GM23338 (cell line): ENCODE data around the gene ZDHHC6. TPM values are rescaled to one million over a fixed set of nuclear protein-coding genes. Genes with fewer than 3 reads are reported as not detected.
A peak's percentile ranks its signal among the peaks of the same experiment; 100 is the strongest.

Source experiments
- ATAC-seq: fragments of 200-7000 bp; cut with Tn5 transposase; 3 replicates; pipeline ENCODE4 v1.9.1; 2020
- DNase-seq: peaks from one replicate; pipeline ENCODE4 v3.0.0-alpha.2; 2015; ENCODE audit warnings: low spot score
- H2AFZ ChIP-seq: fragments of 200-600 bp; sonication (generic); 2 replicates; pipeline ENCODE4 v1.8.0; 2016; ENCODE audit warnings: antibody characterized with exemption, mild to moderate bottlenecking, moderate library complexity
- H3F3A ChIP-seq: fragments of 200-600 bp; sonication (generic); replicated peaks from 2 replicates; pipeline ENCODE4 v1.8.0; 2017; ENCODE audit warnings: antibody characterized with exemption, mixed run types, low read depth
- H3K27ac ChIP-seq: fragments of 200-600 bp; sonication (generic); 2 replicates; pipeline ENCODE4 v1.6.1; 2016; ENCODE audit warnings: low read depth
- H3K27me3 ChIP-seq: fragments of 200-600 bp; sonication (generic); 2 replicates; pipeline ENCODE4 v1.8.0; 2016; ENCODE audit warnings: mild to moderate bottlenecking, mixed run types, moderate library complexity; ENCODE audit not compliant: insufficient read depth
- H3K36me3 ChIP-seq: fragments of 200-600 bp; sonication (generic); 2 replicates; pipeline ENCODE4 v1.8.0; 2016; ENCODE audit warnings: mild to moderate bottlenecking; ENCODE audit not compliant: insufficient read depth
- H3K4me1 ChIP-seq: fragments of 200-600 bp; sonication (generic); 2 replicates; pipeline ENCODE4 v1.8.0; 2016; ENCODE audit warnings: mild to moderate bottlenecking, moderate library complexity; ENCODE audit not compliant: insufficient read depth
- H3K4me2 ChIP-seq: fragments of 200-600 bp; sonication (generic); 2 replicates; pipeline ENCODE4 v1.7.1; 2017; ENCODE audit warnings: mixed run types
- H3K4me3 ChIP-seq: fragments of 200-600 bp; sonication (generic); 2 replicates; pipeline ENCODE4 v1.6.1; 2016; ENCODE audit warnings: mixed run types
- H3K79me2 ChIP-seq: fragments of 200-600 bp; sonication (generic); replicated peaks from 2 replicates; pipeline ENCODE4 v1.8.0; 2017; ENCODE audit warnings: mild to moderate bottlenecking; ENCODE audit not compliant: insufficient read depth
- H3K9me2 ChIP-seq: fragments of 200-600 bp; sonication (generic); 2 replicates; pipeline ENCODE4 v1.8.0; 2017; ENCODE audit not compliant: insufficient read depth
- H4K20me1 ChIP-seq: fragments of 200-600 bp; sonication (generic); replicated peaks from 2 replicates; pipeline ENCODE4 v1.8.0; 2017; ENCODE audit warnings: mild to moderate bottlenecking; ENCODE audit not compliant: insufficient read depth
- H3K27ac Mint-ChIP-seq: 2 replicates; pipeline ENCODE4 v1.8.0; 2020; ENCODE audit warnings: inconsistent platforms, mild to moderate bottlenecking, moderate library complexity, mixed read lengths
- H3K27me3 Mint-ChIP-seq: 3 replicates; pipeline ENCODE4 v1.8.0; 2022; ENCODE audit warnings: low read depth, mild to moderate bottlenecking, moderate library complexity, mixed read lengths, inconsistent platforms; ENCODE audit not compliant: insufficient read depth, poor library complexity
- H3K36me3 Mint-ChIP-seq: 3 replicates; pipeline ENCODE4 v1.8.0; 2021; ENCODE audit warnings: low read depth, mild to moderate bottlenecking, inconsistent platforms, moderate library complexity, mixed read lengths
- H3K4me1 Mint-ChIP-seq: 3 replicates; pipeline ENCODE4 v1.8.0; 2020; ENCODE audit warnings: mild to moderate bottlenecking, inconsistent platforms, mixed read lengths
- H3K4me3 Mint-ChIP-seq: 3 replicates; pipeline ENCODE4 v1.8.0; 2021; ENCODE audit warnings: moderate library complexity, mild to moderate bottlenecking, inconsistent platforms, mixed read lengths
- H3K9me3 Mint-ChIP-seq: 3 replicates; pipeline ENCODE4 v1.8.0; 2020; ENCODE audit warnings: moderate library complexity, mild to moderate bottlenecking, inconsistent platforms, mixed read lengths
- CREB1 ChIP-seq: fragments of 250-450 bp; sonication (Bioruptor Pico); IDR thresholded peaks from 2 replicates; pipeline ENCODE4 v1.5.0; 2020; ENCODE audit warnings: low read depth, mild to moderate bottlenecking, moderate library complexity
- CTCF ChIP-seq, 2 experiments: fragments of 200-600 bp in 1 of 2; sonication (generic) in 1 of 2; conservative IDR thresholded peaks; 2 replicates each; pipeline versions ENCODE4 v1.5.1 to v1.6.1; 2016 to 2017; ENCODE audit warnings: antibody characterized with exemption in 2 of 2, low read depth in 2 of 2, mild to moderate bottlenecking in 2 of 2, moderate library complexity in 1 of 2
- ETS1 ChIP-seq: IDR thresholded peaks from 2 replicates; pipeline ENCODE4 v1.6.1; 2016; ENCODE audit warnings: antibody characterized with exemption
- JUNB ChIP-seq: IDR thresholded peaks from one replicate; pipeline ENCODE4 v1.6.1; 2016; ENCODE audit warnings: antibody characterized with exemption; ENCODE audit not compliant: unreplicated experiment
- STAT1 ChIP-seq: IDR thresholded peaks from one replicate; pipeline ENCODE4 v1.6.1; 2016; ENCODE audit warnings: antibody characterized with exemption; ENCODE audit not compliant: unreplicated experiment
- ZNF114 ChIP-seq: fragments of 250-450 bp; sonication (Bioruptor Pico); IDR thresholded peaks from 2 replicates; pipeline ENCODE4 v1.5.0; 2020; ENCODE audit warnings: mild to moderate bottlenecking, moderate library complexity
- ZNF331 ChIP-seq: fragments of 250-450 bp; sonication (Bioruptor Pico); IDR thresholded peaks from 2 replicates; pipeline ENCODE4 v1.5.0; 2020; ENCODE audit warnings: low read depth, mild to moderate bottlenecking, moderate library complexity
- polyA plus RNA-seq: library from polyadenylated mRNA; unstranded; fragments of >200 nt; fragmentation: Nextera tagmentation; extraction: Ambion mirVana; gene quantifications from 2 replicates; pipeline ENCODE4 v1.2.1, GENCODE V29; 2016
- total RNA-seq: library from RNA; depleted of rRNA; stranded (reverse); fragments of >200 nt; shearing (Covaris generic); gene quantifications from 2 replicates; pipeline ENCODE4 v1.2.3, GENCODE V29; 2014

The ZDHHC6 gene
- total and polyA plus RNA-seq, 2 experiments from 2014 or later, result 24.6 to 33.7 TPM

- H3K9me3 Mint-ChIP-seq, result no peaks in the 10 kb centered on the region
- TF ChIP-seq CREB1 (CRISPR knock-in tag) (no peak), ZNF331 (CRISPR knock-in tag) (no peak), ETS1 (no peak)
Measured at GRCh38 chr10:112390125-112390703, 56.5 kb downstream of the ZDHHC6 start.

GRCh38 chr10:112389271-112389822 is 57.4 kb downstream of the ZDHHC6 start:
- Histone ChIP-seq H3K36me3 (no peaks in the 10 kb centered on the region), H3F3A (no peaks in the 10 kb centered on the region), H2AFZ (peak overlapping the region; percentile 34; the same call in 1 of the 2 replicates), H3K27ac (no peak overlapping the region), H3K9me2 (no peaks in the 10 kb centered on the region), H3K79me2 (no peaks in the 10 kb centered on the region), H3K27me3 (no peaks in the 10 kb centered on the region), H3K4me2 (no peak overlapping the region), H4K20me1 (no peaks in the 10 kb centered on the region), H3K4me3 (no peak overlapping the region), H3K4me1 (no peaks in the 10 kb centered on the region)
- H3K27me3 Mint-ChIP-seq, result no peaks in the 10 kb centered on the region
- no peaks in the 10 kb centered on the region for H3K36me3 Mint-ChIP-seq
- DNase-seq (no peak), ATAC-seq (no peak)
- no peak for TF ChIP-seq STAT1
- no peak overlapping the region for H3K4me3 Mint-ChIP-seq
- H3K4me1 Mint-ChIP-seq, result no peaks in the 10 kb centered on the region
- no peak overlapping the region; the same call in 1 of the 2 replicates for H3K27ac Mint-ChIP-seq
- H3K9me3 Mint-ChIP-seq, result no peaks in the 10 kb centered on the region

More at GRCh38 chr10:112390125-112390703, 56.5 kb downstream of the ZDHHC6 start:
- ATAC-seq (no peak), DNase-seq (no peak)
- no peaks in the 10 kb centered on the region for H3K36me3 ChIP-seq
- no peaks in the 10 kb centered on the region for H3F3A ChIP-seq
- no peak overlapping the region for H3K27ac ChIP-seq
- Mint-ChIP-seq H3K36me3 (no peaks in the 10 kb centered on the region), H3K27me3 (no peaks in the 10 kb centered on the region), H3K27ac (no peak overlapping the region), H3K4me1 (no peaks in the 10 kb centered on the region), H3K4me3 (no peak overlapping the region)
- no peaks in the 10 kb centered on the region for H3K79me2 ChIP-seq
- no peak overlapping the region for H3K4me2 ChIP-seq
- no peaks in the 10 kb centered on the region for H4K20me1 ChIP-seq
- no peaks in the 10 kb centered on the region for H3K4me1 ChIP-seq
- no peak overlapping the region for H2AFZ ChIP-seq
- no peaks in the 10 kb centered on the region for H3K27me3 ChIP-seq
- no peak overlapping the region for H3K4me3 ChIP-seq
- no peaks in the 10 kb centered on the region for H3K9me2 ChIP-seq

- Mint-ChIP-seq H3K27ac (no peak overlapping the region), H3K4me1 (no peaks in the 10 kb centered on the region), H3K9me3 (no peaks in the 10 kb centered on the region), H3K4me3 (no peak overlapping the region), H3K36me3 (no peaks in the 10 kb centered on the region), H3K27me3 (no peaks in the 10 kb centered on the region)
- Histone ChIP-seq H3K27me3 (no peaks in the 10 kb centered on the region), H3F3A (no peaks in the 10 kb centered on the region), H3K4me3 (no peak overlapping the region), H3K4me2 (no peak overlapping the region), H2AFZ (no peak overlapping the region), H4K20me1 (no peaks in the 10 kb centered on the region), H3K9me2 (no peaks in the 10 kb centered on the region), H3K36me3 (no peaks in the 10 kb centered on the region), H3K79me2 (no peaks in the 10 kb centered on the region), H3K4me1 (no peaks in the 10 kb centered on the region), H3K27ac (no peak overlapping the region)
- no peak for ATAC-seq
- no peak for DNase-seq
- TF ChIP-seq ETS1 (no peak), CREB1 (CRISPR knock-in tag) (no peak), ZNF114 (CRISPR knock-in tag) (no peak), ZNF331 (CRISPR knock-in tag) (no peak), CTCF (conservative IDR thresholded peaks at IDR 0.05; ENCODE audit: low read depth in 2 of 2) (no peak), JUNB (no peak)
Measured at GRCh38 chr10:112388548-112388947, 58.2 kb downstream of the ZDHHC6 start.
